GM18502 (cell line): ENCODE results near the gene HRAS.

Experiments used
- ATAC-seq: cut with Tn5 transposase; IDR thresholded peaks from one replicate; pipeline ENCODE4 v1.9.1; 2021; ENCODE audit warnings: mild to moderate bottlenecking; ENCODE audit not compliant: unreplicated experiment, poor library complexity

HRAS gene

DNA sequence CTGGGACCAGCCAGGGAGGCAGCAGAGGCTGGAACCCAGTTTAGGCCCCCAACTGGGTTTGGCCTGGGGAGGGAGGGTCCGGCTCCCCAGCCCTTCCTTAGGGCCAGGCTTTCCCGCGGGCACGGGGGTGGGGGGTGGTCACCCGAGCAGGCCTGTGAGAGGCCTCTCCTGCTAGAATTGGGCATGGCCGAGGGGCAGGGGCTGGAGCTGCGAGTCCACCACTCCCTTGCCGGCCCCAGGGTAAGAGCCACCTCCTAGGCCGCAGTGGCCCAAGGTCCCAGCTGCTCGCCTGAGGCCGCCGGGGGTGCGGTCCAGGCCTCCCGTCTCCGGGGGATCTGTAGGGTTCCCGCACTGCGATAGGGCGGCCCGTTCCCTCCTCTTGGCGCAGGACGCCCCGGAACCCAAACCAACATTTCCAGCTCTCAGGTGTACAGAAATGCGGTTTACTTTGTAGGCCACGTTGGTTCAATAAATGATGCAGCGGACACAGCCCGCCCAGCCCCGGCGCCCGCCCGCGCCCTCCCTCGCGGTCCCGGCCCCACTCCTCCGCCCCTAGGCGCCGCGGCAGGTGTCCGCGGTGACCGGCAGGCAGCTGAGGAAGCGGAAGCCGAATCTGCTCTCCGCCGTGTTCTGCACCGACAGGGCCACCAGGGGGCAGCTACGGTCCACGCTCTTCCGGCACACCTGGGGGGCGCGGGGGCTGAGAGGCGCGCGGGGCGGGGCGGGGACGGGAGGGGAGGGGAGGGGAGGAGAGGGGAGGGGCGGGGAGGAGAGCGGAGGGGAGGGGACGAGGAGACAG is 19.3 kb upstream of the HRAS start:
- ATAC-seq: no peak

DNA sequence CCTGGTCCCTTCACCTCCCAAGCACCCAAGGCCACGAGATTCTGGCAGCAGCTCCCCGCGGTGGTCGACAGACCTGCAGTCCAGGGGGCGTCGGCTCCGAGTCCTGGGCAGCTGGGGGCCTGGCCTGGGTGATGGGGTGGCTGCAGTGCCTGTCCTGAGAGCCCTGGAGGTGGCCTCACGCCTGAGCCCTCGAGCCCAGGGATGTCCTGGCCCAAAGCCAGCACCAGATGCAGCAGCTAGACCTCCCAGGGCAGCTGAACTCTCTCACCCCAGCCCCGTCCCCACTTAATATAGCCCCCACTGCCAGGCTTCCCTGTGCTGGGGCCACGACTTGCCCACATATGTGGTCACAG is 18.6 kb upstream of the HRAS start:
- no peak for ATAC-seq

DNA sequence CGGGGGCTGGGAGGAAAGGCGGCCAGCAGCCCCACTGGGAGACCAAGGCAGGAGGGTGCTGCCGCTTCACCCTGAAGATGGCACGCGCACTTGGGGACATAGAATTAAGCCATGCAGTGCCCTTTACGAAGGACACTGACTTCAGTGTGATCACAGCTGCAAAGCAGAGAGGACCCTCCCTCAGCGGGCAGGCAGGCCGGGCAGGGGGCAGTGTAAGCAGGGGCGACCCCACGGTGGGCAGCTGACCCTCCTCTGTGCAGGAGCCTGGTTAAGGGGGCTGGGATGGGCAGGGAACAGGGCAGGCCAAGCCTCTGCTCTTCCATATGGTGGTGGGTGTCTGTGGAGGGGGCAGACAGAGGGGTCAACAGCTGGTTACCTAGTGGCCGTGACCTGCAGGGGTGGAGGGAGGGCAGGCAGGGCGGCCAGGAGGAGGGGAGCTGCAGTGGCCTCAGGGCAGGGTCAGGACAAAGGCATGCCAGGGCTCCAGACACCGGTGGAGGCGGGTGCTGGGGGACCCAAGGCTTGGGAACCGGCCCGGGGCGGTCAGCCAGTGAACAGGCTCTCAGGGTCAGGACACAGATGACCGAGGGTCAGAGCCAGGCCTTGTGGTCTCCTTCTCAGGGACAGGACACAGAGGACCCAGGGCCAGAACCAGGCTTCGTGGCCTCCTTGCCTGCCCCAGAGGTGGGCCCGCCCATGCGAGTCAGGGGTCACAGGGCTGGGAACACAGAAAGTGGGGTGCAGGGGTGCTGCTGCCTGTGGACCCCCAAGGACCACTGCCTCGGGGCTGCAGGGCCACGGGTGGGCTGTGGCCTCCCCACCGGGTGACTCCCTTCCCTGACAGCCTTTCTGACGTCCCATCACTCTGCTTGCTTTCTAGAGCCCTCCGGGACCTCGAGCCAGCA is 18.0 kb upstream of the HRAS start:
- ATAC-seq: no peak

DNA sequence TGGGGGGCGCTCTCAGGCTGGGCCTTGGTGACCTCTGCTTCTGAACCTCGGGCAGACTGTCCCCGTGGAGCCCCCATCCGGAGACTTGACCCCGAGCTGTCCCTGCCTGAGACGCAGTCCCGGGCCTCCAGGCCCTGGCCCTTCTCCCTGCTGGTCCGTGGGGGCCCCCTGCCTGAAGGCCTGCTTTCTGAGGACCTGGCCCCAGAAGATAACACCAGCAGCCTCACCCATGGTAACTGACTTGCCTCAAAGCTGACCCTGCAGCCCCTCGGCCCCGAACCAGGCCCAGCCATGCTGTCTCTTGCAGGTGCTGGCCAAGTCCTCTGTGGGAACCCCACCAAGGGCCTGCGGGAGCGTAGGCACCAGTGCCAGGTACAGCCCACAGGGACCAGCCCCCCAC is 16.2 kb upstream of the HRAS start:
- no peak for ATAC-seq

DNA sequence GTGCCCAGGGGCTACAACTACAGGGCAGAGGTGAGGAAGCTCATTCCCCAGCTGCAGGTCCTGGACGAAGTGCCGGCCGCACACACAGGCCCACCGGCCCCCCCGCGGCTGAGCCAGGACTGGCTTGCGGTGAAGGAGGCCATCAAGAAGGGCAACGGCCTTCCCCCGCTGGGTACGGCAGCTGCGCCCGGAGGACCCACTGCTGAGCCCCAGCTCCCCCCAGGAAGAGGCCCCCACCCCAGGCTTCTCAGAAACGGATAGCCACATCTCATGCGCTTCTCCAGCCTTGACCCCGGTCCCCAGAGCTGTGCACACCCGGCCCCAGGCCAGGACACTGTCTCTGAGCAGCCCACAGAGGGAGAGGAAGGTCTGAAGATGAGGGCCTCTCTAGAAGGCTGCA is 15.8 kb upstream of the HRAS start:
- ATAC-seq: no peak

DNA sequence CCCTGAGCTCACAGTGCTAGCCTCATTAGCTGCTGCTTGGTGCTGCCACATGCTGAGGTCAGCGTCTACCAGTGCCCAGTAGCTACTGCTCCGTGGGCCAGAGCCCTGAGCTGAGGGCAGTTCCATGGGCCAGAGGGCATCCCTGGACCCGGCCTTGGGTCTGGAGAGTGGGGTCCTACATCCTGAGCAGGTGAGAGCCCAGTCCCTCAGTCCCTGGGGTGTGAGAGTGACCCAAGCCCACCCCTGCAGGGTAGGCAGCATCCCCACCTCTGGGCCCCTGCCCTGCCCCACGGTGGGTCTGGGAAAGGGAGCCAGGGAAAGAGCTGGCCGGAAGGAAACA is 15.3 kb upstream of the HRAS start:
- ATAC-seq: no peak

DNA sequence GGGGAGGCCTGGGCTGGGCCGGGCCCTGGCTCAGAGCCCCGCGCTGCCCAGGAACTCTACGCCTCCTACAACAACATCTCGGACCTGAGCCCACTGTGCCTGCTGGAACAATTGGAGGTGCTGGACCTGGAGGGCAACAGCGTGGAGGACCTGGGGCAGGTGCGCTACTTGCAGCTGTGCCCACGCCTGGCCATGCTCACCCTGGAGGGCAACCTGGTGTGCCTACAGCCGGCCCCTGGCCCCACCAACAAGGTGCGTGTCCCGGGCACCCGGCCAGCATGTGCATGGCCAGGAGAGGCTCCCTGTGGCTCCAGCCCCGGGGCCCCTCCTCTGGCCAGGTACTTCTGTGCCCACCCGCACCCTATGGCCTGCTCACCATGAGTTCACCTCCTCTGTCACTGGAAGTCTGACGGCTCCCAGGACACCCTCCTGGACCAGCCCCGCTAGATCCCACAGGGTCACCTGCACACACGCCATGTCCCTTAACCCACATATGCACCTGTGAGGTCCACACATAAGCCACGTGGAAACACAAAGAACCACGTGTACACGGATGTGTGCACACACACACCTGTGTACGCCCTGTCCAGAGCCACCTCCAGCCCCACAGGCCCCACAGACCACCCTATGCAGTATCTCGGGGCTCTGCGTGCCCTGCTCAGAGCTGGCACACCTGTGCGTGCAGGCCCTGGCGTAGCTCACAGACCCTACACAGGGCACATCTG is 14.8 kb upstream of the HRAS start:
- ATAC-seq: no peak

DNA sequence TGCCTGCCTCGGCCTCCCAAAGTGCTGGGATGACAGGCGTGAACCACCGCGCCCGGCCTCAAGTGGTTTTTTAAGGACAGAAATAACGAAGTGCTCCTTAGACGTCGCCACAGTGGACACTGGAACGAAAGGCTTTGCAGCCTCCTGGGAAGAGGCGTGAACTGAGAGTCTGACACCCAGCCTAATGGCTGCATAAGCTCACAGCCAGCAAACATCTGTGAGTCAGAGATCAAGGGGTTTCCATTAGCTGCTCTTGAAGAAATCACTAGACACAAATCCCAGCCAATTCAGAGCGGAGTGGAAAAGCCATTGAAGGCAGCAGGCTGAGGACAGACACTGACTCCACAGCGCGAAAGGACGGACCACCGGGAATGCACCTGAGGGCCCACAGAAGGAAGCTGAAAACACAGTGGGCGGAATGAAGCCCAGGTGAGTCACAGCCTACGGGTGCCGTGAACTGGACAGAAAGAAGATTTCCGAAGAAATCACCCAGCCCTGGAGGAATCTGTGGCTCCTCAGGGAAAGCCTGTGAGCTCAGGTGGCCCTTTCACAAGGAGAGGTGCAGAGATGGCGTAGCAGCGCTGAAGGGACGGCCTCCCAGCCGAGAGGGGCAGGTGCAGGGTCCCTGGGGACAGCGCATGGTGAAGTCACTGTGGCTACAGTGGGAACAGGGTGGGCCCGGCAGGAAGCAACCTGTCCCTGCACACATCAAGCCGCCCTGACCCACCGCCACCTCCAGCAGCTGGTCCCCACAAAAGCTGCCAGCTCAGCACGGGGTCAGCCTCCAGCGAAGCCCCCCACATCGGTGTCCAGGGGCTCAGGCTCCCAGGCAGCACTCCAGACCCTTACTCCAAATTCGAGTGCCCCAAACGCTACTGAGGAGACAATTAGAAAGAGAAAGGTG is 13.6 kb upstream of the HRAS start:
- ATAC-seq: no peak

DNA sequence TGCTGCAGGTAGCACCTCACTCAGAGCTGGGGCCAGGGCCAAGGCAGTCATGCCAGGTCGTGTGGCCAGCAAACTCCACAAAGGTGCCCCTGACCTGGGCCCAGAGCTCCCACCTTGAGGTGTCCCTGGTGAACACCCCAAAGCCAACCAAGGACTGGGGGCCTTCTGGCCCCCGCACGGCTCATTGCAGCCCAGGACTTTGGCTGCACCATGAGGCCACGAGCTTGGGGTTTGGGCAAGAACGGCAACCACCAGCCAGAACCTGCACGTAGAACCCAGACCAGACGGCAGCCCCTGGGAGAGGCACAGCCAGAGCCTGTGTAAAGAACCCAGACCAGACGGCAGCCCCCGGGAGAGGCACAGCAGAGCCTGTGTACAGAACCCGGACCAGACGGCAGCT is 9.8 kb upstream of the HRAS start:
- ATAC-seq: no peak

DNA sequence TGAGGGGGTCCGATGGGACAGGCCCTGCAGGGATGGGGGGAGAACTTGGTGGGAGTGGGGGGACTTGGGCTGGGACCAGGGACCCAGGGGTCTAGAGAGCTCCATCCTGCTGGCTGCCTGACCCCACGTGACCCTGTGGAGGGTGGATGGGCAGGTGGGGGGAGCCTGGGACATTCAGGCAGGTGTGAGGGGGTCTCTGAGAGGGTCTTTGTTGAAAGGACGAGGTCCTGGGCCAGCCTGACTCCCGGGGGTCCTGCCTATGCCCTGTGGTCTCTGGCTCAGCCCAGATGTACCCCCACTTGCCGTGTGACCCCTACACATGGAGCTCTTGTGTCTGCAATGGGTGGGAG is 9.4 kb upstream of the HRAS start:
- no peak for ATAC-seq

DNA sequence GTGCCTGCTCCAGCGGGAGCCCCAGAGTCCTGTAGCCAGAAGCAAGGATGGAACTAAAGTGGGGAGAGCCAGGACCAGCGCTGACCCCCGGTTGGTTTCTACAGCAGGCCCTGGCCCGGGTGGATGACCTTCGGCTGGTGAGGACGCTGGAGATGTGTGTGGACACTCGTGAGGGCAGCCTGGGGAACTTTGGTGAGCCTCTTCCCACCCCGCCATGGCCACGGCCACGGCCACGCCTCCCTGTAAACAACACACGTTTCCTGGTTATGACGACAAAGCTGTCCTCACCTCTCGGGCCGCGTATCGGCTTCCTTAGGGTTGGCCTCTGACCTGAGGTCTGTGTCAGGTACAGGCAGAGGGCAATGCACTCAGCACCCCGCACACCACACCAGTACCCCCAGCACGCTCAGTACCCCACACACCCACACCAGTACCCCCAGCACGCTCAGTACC is 6.1 kb upstream of the HRAS start:
- no peak for ATAC-seq

DNA sequence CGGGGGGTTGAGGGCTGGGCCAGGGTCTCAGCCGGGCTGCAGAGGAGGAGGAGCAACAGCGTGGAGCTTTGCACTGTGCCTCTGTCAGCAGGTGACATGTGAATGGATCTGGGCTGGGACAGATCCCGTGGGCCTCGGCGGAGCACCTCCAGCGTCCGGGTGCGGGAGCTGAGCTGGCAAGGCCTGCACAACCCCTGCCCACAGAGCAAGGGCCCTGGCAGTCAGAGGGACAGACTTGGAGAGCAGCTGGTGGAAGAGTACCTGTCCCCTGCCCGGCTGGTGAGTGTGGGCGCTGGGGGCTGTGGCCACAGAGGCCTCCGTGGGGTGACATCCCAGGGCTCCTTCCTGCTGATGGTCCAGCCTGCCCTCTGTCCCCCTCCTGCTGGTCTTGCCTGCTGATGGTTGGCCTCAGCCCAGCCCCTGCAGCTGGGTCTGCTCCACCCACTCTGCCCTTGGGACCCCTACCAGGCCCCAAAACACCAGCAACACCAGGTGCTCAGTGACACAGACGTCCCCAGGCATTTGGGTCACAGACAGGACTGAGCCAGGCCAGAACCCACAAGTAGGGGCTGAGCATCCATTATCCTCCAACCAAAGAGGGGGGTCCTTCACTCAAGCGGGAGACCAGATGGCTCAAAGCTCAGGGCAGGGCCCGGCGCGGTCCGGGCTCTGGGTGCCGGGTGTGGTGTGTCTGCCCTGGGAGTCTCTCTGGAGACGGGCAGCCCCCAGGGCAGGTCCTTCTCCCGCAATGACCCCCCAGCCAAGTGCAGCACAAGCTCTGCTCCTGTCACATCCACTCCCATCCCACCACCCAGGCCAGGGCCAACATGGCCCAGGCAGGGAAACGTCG is 5.4 kb upstream of the HRAS start:
- no peak for ATAC-seq

DNA sequence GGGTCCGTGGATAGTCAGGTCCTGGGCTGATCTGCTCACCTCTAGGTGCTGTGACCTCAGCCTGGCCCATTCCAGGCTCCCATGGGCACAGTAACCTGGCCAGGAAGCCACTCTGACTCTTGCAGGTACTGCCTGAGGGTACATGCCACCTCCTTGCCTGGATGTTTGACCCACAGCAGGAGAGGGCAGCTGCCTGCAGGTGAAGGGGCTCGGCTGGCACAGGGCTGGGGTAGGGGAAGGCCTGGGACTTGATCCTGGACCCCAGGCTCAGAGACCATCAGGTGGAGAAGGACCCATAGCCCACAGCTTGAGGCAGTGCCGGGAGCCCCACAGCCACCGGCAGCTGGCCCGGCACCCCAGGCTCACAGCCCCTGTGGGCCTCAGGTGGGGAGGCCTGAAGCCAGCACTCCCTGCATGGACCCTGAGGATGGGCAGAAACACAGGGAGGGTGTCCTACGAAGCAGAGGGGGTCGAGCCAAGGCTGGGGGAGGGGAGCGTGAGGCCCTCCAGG is 4.7 kb upstream of the HRAS start:
- no peak for ATAC-seq

DNA sequence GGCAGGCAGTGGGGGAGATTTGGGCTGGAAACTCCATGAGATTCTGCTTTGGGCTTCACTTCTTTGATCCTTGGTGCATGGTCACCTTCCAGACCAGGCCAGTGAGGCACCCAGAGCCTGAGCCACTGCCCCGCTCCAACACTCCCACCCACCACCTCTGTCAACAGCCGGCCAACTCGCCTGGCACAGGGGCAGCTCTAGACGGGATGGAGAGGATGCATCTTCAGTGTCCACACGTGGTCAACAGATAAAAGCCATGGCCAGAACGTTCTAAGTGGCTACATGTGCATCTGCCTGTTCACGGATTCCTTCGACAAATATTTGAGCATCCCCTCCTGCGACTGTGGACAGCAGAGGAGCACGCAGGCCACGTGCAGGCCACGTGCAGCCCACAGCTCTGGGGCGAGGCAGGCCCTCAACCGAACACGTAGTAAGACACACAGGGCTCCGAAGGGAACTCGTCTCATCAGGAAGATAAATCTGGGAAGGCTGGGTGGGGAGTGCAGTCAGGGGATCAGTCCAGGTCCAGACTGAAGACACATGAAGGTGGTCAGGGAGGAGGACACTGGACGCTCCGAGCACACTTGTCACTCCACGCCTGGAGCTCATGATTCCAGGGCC is 3.2 kb upstream of the HRAS start:
- no peak for ATAC-seq

DNA sequence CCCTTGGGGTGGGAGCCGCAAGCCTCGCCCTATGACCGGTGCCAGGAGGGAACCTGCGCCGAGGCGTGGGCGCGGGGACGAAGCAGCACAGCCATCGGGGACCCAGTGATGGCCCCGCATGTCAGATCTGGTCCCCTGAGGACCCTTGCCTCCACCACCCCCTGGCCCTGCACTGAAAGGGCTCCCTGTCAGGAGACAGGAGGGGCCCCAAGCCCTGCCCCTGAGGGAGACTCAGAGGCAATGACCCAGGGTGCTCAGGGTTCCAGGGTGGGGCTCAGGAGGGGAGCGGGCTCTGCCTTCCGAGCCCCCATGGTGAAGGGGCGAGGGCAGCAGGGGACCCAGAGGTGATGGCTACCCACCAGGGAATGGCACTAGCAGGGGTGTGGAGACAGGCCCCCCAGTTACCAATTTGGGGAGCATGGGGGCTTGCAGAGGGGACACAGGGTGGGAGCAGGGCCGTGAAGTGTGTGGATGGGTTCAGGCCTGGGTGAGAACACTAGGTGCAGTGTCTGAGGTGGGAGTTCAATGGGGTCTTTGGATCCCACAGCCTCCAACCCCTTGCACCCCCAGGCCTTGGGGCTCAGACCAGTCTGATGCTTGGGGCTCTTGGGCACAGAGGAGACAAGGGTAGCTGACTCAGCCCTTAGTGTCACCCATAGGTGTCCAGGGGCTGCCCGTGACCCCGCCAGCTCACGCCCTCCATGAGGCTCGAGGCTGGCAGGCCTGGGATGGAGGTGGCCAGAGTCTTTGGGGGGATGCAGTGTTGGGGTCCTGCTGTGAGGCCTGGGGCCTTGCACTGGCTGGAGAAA is 2.5 kb upstream of the HRAS start:
- ATAC-seq: no peak

DNA sequence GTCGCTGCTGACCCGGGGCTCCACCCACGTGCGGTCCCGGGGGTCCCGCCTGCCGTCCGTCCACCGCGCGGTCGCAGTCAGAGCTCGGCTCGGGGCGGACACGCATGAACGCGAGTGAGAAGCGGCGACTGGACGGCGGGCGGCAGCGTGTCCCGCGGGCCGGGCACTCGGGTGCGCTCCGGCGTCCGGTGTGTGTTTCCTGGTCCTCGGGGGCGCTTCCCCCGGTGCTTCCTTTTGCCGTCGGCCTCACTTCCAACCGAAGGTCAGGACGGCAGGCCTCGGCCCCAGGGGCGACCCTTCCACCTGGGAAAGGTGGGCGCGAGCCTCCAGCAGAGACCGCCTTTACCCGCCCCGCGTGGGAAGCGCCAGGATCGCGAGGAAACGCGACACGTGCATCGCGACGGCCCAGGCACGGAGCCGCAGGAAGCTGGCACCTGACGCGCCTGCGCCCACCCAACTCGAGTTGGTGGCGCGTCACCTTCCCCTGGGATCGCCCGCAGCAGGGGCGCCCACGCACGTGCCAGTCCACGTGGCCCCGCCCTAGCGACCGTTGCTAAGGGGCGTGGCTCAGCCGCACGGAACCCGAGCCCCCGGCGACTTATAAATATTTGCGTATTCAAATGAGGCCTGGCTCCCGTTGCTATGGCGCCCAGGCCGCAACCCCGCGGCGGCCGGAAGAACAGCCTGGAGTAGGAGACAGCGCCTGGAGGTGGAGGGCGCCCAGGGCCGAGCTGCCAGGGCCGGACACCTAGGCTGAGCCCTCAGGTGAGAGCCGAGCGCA is 1.7 kb upstream of the HRAS start, which contains the start of gene LRRC56:
LRRC56 (plus strand) TSS at position 687 of the 781 bp plus-strand sequence. CDS start 3,158 bp downstream, outside the sequence.
- ATAC-seq: peak; percentile 55

DNA sequence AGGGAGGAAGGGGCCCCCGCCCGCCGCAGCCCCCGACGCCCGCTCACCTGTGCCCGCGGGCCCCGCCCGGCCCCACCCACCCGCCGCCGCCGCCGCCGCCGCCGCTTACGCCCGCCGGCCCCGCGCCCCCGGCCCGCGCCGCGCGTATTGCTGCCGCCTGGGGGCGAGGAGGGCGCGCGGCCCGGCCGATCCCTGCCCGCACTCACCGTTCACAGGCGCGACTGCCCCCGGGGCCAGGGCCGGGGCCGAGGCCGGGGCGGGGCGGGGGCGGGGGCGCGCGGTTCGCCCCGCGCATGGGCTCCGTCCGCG is 212 bp downstream of the HRAS start:
- peak; percentile 17 for ATAC-seq
